Endothelial cell of umbilical vein (primary cell): ENCODE data around the gene SYCP1.

Experiments used
- CTCF ChIP-seq, 2 donors: IDR thresholded peaks; 1 replicate in 1 of 2; 2 replicates in 1 of 2; pipeline ENCODE4 v1.5.1; 2011; ENCODE audit warnings: low read length in 2 of 2, mild to moderate bottlenecking in 2 of 2, moderate library complexity in 2 of 2, control low read depth in 1 of 2, inconsistent platforms in 1 of 2, low read depth in 1 of 2; ENCODE audit not compliant: insufficient read depth in 1 of 2; ENCODE audit errors: extremely low read depth in 1 of 2
- POLR2A ChIP-seq: IDR thresholded peaks from 2 replicates; pipeline ENCODE4 v1.6.1; 2012; ENCODE audit warnings: low read depth, mild to moderate bottlenecking, control low read depth, low read length
- TF ChIP-seq, protein P1 (sequence below): IDR thresholded peaks from 2 replicates; pipeline ENCODE4 v1.6.1; 2011; ENCODE audit not compliant: insufficient read depth, insufficient read length

DNA sequence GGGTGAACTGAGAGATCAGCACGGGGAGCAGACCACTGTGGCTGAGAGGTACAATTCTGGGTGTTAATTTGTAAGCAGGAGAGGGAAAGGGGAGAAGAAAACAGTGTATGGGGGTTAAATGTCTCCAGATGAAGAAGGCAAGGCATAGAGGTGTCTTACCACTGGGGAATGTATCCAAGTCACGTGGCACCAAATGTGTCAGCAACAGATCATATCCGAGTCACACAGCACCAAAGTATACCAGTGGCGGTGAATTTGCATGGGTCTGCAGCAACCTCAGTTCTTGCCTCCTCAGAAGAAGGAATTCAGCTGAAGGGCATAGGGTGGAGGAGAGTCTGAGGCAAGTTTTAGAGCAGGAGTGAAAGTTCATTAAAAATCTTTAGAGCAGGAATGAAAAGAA, 21.2 kb upstream of the SYCP1 start:
- TF ChIP-seq CTCF (IDR thresholded peaks at IDR 0.05; ENCODE audit: extremely low read depth in 1 of 2, insufficient read depth in 1 of 2, low read depth in 1 of 2, low read length in 2 of 2) (no peak), POLR2A (no peak)
- TF ChIP-seq, protein P1, sequence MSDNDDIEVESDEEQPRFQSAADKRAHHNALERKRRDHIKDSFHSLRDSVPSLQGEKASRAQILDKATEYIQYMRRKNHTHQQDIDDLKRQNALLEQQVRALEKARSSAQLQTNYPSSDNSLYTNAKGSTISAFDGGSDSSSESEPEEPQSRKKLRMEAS: no peak
